Retina (tissue), 1 donor: ENCODE results near the gene S100A14.
A peak's percentile ranks its signal among the peaks of the same experiment; 100 is the strongest.
"Not testable (repeated sequence)": the region's sequence is repeated elsewhere in the genome, so short reads cannot be mapped to it uniquely, and the experiment has no call there.

Source experiments
- DNase-seq: peaks from one replicate; pipeline ENCODE4 v3.0.0-alpha.2; 2016

S100A14 gene

DNA sequence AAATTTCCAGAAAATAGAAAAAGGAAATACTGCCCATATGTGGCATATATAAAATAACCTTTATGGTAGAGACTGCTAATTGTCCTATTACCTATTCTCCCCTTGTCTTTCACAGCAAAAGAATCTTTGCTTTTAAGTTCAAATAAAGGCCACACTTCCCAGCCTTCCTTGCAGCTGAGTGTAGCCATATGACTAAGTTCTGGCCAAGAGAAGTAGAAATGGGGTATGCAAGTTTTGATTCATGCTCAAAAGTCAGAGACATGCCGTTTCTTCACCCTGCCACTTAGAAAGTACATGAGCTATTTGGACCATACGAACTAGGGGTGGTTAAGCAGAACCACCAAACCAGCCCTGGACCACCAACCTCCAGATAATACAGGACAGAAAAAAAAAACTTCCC, 32.1 kb downstream of the S100A14 start:
- no peak for DNase-seq

DNA sequence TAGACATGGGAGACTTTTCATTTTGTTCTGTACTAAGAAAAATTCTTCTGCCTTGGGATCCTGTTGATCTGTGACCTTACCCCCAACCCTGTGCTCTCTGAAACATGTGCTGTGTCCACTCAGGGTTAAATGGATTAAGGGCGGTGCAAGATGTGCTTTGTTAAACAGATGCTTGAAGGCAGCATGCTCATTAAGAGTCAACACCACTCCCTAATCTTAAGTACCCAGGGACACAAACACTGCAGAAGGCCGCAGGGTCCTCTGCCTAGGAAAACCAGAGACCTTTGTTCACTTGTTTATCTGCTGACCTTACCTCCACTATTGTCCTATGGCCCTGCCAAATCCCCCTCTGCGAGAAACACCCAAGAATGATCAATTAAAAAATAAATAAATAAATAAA, 32.6 kb downstream of the S100A14 start:
- DNase-seq = not testable (repeated sequence)

DNA sequence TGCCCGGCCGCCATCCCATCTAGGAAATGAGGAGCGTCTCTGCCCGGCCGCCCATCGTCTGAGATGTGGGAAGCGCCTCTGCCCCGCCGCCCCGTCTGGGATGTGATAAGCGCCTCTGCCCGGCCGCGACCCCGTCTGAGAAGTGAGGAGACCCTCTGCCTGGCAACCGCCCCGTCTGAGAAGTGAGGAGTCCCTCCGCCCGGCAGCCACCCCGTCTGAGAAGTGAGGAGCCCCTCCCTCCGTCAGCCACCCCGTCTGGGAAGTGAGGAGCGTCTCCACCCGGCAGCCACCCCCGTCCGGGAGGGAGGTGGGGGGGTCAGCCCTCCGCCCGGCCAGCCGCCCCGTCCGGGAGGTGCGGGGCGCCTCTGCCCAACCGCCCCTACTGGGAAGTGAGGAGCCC, 33.3 kb downstream of the S100A14 start:
- not testable (repeated sequence) for DNase-seq

DNA sequence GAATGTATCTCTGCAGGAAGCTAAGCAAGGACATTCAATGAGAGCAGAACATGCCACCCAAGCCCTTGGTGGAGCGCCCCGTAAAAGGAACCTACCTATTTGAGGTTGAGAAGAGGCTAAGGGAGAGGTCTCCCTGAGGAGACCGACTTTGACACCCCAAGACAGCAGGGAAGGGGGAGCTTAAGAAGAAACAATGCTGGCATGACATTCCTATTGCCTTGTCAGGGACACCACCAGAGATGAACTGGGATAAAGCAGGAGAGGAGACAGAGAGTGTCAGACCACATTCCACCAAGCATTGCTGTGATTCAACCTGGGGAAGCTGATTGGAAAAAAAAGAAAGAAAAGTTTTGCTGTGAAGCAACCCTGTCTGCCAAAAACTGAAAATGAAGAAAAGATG, 37.2 kb downstream of the S100A14 start:
- DNase-seq = no peak

DNA sequence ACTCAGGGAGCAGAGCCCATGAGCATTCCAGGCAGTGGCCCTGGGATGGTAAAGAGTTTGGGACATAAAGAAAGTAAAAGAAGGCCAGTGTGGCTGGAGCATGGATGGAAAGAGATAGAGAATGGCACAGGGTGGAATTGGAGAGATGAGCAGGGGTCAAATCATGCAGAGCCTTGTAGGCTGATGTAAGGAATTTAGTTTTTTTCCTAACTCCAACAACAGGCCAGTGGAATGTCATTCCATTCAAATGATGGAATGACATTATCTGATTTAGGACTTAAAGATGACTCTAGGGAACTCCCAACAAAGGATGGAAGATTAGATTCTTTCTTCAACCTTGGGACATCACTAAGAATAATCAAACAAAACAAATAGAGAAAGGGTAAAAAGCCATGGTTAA, 37.6 kb downstream of the S100A14 start:
- no peak for DNase-seq

DNA sequence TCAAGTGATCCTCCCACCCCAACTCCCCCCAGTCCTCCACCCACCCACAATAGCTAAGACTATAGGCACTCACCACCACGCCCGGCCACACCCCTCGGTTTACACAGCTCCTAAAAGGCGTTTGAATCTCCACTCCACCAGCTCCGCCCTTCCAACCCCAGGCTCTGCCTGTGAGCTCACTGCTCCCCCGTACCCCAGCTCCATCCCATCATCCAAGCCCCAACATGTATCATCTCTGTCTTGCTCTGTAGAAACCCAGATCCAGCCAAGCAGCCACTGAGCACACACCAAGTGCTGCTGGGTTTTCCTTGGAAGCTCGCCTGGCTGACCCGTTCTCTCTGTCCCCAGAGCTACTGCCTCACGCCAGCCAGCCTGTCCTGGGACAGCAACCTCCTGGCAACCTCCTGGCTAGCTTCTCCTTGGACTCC, 38.5 kb downstream of the S100A14 start:
- DNase-seq = no peak

DNA sequence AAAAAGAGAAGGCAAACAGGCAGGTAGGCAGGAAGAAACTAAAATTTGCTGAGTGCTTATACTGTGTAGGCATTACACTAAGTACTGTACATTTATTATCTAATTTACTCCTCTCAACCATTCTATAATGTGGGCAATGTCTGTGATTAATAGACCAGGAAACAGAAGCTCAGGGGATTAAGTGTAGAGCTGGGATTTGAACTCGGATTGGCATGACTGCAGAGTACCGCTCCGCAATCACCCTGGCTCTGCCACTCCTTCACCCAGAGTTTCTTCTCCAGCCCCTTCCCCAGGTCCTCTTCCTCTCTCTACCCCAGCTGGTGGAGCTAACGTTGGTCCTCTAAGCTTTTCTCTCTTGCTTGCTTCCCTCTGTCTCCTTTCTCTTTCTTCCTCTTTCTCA, 39.0 kb downstream of the S100A14 start:
- no peak for DNase-seq

DNA sequence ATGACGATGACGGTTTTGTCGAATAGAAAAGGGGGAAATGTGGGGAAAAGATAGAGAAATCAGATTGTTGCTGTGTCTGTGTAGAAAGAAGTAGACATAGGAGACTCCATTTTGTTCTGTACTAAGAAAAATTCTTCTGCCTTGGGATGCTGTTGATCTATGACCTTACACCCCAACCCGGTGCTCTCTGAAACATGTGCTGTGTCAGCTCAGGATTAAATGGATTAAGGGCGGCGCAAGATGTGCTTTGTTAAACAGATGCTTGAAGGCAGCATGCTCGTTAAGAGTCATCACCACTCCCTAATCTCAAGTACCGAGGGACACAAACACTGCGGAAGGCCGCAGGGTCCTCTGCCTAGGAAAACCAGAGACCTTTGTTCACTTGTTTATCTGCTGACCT, 40.6 kb downstream of the S100A14 start:
- not testable (repeated sequence) for DNase-seq

DNA sequence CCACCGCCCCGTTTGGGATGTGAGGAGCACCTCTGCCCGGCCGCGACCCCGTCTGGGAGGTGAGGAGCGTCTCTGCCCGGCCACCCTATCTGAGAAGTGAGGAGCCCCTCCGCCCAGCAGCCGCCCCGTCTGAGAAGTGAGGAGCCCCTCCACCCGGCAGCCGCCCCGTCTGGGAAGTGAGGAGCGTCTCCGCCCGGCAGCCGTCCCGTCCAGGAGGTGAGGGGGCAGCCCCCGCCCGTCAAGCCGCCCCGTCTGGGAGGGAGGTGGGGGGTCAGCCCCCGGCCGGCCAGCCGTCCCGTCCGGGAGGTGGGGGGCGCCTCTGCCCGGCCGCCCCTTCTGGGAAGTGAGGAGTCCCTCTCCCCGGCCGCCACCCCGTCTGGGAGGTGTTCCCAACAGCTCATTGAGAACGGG, 41.0 kb downstream of the S100A14 start:
- not testable (repeated sequence) for DNase-seq

DNA sequence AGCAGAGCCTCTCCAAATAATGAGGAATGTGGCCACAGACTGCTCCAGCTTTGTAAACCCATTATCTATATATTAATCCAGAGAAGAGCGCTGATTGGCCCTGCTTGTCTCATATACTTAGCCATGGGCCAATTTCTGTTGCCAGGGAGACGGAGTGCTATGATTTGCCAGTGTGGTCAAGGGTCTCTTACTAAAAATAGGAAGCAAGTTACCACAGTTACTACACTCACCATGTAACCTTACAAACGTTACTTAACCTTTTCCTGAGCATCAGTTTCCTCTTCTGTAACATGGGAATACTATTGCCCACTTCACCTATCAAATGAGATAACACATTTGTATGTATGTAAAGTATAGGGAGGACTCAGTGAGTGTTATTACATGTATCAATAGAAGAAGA, 42.8 kb downstream of the S100A14 start:
- no peak for DNase-seq

DNA sequence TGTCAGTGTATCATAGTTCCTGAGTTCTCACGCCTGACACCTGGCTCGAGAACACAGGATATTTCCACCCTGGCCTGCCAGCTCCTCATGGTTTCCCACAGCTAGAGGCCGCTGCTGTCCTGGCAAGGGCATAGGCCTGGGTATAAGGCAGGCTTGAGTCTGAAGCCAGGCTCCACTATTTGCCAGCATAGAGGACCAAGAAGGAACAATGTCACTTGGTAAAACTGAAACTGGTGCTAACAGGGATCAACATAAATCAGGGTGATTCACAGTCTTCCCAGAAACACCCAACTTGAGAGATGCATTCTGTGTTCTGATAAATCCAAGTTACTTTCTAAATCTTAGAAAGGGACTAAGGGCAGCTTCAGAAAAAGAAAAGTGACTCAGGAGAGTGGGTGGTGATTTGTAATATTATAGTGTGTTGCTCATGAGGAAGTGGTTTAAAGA, 43.5 kb downstream of the S100A14 start:
- no peak for DNase-seq

DNA sequence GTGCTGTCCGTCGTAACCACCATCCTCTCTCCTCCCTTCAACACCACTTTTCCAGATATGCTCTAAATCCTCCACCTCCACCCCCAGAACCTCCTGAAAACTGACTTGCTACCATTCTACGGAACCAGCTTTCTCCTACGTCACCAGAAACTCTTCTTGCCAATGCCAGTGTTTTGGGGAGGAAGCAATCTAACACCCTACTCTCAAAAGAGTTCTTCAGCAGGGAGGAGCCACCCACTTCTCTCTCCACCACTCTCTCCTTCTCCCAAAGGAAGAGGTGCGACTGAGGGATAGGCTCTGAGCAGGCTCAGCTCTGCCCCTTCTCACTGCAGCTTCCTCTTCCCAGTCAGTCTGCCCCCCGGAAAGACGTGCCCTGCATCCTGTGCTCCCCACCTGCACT, 44.4 kb downstream of the S100A14 start:
- DNase-seq = no peak

DNA sequence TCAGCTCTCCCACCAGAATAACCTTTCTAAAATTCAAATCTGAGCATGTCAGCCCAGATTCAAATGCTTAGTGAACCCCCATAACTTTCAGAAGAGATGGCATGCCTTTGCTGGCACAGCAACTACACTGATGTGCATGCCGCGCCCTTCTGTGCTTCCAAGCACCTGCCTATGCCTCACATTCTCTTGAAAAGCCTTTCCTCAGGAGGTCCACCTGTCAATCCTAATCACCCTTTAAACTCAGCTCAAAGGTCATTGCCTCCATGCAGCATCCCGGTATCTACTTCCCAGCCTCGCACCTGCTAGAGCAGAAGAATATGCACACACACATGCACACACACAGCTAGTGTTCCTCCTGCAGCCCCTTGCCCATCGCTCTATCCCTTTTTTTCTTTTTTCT, 45.3 kb downstream of the S100A14 start:
- DNase-seq = no peak

DNA sequence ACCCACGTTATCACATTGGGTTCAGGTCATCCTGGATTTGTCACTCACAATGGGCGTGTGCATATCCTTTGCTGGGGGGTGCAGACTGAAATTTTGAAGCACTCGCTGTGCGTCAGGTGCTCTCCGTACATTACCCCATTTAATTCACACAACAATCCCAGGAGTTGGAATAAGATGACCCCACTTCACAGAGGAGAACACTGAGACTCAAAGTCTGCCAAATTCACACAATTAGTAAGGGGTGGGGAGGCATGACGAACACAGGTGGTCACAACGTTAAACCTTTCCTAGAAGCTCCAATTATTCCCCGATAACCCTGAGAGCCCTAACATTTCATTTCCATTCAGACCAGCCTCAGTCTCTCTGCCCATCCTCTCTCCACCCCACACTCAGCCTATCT, 46.7 kb downstream of the S100A14 start:
- DNase-seq = no peak

DNA sequence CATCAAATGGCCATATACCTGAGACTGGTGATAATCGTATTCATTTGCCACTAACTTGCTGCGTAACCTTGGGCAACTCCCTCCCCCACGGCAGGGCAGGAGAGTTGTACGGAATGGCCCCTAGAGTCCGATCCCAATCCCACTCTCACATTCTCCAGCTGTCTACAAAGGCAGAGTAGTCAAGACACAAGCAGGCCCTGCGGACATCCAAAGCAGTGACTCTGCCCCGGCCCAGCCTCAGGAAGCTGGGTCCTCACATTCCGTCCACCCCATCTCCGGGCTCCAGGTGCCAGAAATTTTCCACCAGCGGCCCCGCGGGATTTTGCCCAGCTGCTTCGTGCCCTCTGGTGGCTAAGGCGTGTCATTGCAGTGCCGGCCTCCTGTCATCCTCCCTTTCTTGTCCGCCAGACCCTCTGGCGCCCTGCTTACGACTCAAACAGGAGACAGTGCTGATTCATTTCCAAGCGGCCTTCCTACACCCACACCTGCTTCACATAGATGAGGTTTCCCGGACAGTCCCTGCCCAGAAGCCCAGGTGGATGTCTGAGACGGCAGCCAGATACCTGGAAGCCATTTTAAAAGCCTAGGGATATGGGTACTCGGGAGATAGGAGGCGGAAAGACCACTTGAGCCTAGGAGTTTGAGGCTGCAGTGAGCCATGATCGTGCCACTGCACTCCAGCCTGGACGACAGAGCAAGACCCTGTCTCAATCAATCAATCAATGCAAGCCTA, 47.6 kb downstream of the S100A14 start:
- DNase-seq = peak; percentile 97

DNA sequence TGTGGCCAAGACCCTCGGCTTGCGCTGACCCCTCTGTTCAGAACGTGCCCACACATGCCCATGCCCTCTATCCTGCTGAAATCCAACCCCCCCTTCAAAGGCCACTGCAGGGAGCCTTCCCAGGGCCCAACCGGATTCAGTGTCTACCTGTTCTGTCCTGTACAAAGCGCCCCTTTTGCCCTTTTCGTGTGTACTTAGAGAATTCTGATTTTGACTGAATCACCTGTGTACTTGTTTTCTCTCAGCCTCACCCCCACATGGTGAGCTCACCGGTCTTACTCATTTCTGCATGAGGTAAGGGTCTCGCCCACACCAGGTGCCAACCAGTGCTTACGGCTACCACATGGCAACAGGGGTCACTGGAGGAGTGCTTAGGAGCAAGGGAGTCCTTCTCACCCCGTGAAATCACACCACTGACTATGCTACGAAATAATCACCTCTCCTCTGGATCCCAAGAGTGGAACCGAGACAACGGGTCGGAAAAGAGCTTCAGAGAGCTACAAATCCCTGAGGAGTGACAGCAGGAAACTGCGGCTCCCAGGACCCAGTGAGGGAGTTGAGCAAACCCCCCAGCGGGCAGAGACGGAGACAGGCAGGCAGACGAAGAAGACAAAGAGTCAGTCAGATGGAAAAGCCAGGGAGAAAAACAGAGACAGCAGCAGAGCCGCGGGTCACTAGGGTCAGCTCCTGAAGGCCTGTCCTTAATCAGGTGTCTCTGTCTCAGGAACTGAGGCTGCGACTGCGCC, 48.3 kb downstream of the S100A14 start:
- DNase-seq = peak; percentile 29

DNA sequence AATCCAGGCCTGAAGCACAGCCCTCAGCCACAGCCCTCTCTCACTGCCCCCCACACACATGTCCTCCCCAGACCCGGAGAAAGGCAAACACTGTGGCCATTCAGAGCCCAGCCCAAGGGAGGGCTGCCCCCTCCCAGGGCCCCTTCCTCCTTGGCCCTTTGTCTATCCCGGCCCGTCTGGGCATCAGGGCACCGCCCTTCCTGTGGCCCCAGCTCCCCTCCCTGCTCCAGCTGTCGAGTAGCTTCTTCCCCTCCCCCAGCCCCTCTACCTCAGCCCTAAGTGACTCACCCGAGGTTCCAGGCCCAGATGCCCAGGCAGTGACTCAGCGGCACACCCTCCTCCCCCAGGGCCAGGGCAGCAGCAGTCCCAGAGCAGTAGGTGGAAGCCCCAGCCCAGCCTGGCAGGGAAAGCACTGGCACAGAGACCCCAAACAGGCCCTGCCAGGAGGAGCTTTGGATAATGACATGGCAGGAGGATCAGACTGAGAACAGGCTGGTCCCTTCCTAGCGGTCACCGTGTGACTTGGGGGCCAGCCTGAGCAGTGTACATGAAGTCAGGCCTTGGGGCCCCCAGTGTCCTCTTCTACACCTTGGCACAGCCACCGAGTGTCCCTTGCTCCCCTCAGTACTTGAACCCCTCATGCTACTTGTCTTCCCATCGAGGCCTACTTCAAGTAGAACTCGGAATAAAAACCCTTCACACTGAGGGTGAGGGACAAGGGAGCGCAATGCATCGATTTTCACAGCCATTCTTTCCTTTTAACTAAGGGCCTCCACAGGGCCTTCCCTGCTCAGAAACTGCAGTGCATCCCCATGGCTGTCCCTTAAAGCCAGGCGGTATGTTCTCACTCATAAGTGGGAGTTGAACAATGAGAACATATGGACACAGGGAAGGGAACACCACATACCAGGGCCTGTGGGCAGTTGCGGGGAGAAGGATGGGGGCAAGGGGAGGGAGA, 49.4 kb downstream of the S100A14 start:
- DNase-seq = peak; percentile 76

DNA sequence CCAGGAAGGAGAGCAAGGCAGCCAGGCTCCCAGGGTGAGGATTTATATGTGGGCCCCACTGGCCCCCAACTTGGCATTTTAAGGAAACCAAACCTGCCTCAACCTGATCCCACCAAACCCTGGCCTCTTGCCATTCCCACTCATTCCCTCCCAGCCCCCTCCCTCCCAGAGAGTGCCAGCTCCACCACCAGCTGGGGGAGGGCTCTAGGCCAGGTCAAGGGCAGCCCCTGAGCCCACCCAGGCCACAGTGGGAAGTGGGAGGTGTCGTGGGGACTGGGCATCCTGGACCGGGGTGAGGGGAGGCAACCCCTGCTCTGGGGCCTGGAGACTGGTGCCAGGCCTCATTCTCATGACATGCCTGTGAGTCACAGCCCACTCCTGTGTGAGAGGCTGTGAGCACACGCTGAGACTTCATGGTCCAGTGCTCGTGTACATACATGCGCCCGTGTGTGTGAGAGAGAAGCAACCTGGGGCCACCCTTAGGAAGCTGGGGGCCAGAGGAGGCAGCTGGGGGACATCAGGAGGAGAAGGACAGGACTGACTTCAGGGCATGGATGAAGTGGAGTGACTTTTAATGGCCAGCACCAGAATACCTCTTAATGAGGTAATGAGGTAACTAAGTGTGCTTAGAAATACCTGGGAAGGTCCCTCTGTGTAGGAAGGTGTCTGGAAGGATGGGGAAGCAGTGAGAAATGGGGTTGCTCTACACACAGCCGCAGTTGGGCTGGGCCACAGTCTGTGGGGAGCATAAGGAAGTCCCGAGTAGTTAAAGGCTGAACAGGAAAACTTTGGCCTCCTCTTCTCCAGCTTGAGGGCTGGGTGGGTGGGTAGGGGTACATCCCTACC, 50.4 kb downstream of the S100A14 start, which contains the start of gene S100A2:
TSS of gene S100A2 (minus strand) at position 316 of the 846 bp plus-strand sequence. CDS start 1,967 bp downstream, outside the sequence.
- DNase-seq = peak; percentile 60
